ENCODE results near the gene NFKBIE. TPM values are rescaled to one million over a fixed set of nuclear protein-coding genes. Genes with fewer than 3 reads are reported as not detected.
A peak's percentile ranks its signal among the peaks of the same experiment; 100 is the strongest.

Gene NFKBIE
- total RNA-seq, 4 donors from 2014 or later, result 5.1 to 16.9 (median 13.2) TPM

DNA sequence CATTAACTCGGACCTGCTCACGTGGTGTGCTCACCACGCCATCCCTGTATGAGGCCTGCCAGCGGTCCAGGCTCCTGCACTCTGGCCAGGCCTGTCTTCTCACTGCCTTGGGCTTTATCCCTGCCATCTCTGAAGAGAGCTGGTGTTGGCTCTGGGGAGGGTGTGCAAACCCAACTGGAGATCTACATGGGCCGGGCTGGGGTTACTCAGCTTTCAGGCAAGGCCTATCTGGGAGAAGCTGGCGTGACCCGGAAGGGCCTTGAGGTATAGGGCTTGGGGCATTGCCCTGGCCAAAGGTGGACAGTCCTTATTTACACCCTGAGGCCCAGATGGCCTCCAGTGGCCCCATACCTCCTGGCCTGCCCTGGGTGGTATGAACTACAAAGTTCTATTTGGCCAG, 36.9 kb downstream of the NFKBIE start:
- Histone ChIP-seq H3K27ac (no peak overlapping the region), H3K4me3 (replicated peaks in 1 of 3) (no peak overlapping the region)
- intact Hi-C loops (cut with DNase I), result no loop called here

DNA sequence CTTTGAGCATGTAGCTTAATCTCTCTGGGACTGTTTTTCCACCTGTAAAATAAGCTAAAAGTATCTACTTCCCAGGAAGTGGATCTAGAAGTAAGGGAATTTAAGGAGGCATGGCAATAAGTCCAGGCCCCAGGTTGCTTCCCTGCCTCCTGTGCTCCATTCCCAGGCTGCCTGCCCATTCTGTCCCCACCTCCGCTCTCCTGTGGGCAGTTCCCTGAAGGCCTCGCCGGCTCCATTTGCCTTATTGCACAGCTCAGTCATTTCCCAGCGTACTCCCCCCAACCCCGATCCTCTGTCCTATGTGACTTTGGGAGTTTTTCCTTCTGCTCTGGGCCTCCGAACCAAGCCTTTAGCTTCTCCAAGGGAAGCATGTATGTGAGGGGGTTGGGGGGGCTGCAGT, 37.3 kb downstream of the NFKBIE start:
- H3K4me1 ChIP-seq, result peaks cover 17 to 52% of the 10 kb centered on the region in 2 donors

More for the DNA sequence above, 36.9 kb downstream of the NFKBIE start:
- TF ChIP-seq POLR2A (IDR thresholded peaks at IDR 0.05), result no peak
- TF ChIP-seq, protein P1, sequence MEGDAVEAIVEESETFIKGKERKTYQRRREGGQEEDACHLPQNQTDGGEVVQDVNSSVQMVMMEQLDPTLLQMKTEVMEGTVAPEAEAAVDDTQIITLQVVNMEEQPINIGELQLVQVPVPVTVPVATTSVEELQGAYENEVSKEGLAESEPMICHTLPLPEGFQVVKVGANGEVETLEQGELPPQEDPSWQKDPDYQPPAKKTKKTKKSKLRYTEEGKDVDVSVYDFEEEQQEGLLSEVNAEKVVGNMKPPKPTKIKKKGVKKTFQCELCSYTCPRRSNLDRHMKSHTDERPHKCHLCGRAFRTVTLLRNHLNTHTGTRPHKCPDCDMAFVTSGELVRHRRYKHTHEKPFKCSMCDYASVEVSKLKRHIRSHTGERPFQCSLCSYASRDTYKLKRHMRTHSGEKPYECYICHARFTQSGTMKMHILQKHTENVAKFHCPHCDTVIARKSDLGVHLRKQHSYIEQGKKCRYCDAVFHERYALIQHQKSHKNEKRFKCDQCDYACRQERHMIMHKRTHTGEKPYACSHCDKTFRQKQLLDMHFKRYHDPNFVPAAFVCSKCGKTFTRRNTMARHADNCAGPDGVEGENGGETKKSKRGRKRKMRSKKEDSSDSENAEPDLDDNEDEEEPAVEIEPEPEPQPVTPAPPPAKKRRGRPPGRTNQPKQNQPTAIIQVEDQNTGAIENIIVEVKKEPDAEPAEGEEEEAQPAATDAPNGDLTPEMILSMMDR (IDR thresholded peaks at IDR 0.05), result no peak
- H3K27me3 ChIP-seq, result no peaks in the 10 kb centered on the region
- WGBS, 2 donors, result 90 to 96% methylated on average over 4 to 7 of the region's 7 CpGs
- H3K4me1 ChIP-seq, result peaks cover 21 to 54% of the 10 kb centered on the region in 2 donors
- no peaks in the 10 kb centered on the region for H3K9me3 ChIP-seq
- no peak for DNase-seq
- peaks cover 14 to 30% of the 10 kb centered on the region in 2 donors for H3K36me3 ChIP-seq

DNA sequence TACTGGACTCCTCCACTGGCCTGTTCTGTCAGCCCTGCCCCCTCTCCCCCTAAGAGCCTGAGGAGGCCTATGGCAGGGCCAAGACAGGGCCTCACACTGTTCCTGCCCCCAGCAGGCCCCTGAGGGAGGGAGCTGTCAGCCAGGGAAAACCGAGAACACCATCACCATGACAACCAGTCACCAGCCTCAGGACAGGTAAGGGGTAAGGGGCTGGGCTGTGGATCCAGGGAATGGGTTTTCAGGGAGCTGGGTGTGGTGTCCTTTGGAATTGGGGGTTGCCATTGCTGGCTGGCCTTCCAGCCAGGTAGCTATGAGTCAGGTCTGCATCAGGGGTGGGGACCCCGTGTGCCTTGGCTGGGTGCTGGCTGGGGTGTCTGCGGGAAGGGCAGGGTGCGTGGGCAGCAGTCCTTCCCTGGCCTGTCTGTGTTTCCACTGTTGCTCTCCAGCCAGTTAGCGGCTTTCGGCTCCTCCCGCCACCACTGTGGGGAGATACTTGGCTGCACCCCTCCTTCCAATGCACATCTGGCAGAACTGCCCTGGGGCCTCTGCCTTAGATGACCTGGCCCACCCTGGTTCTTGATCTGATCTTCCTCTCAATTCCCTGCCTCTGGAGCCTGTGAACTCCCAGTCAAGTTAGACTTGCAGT, 38.1 kb downstream of the NFKBIE start:
- WGBS, 2 donors, result 79 to 80% methylated on average over 6 to 7 of the region's 7 CpGs
- Histone ChIP-seq H3K27ac (peak overlapping the region in 2 of 3 donors; percentile 31 to 41), H3K36me3 (peaks cover 14 to 24% of the 10 kb centered on the region in 2 donors), H3K4me3 (replicated peaks in 1 of 3) (no peak overlapping the region), H3K9me3 (no peaks in the 10 kb centered on the region), H3K27me3 (no peaks in the 10 kb centered on the region), H3K4me1 (peaks cover 24 to 52% of the 10 kb centered on the region in 2 donors)
- intact Hi-C loops (cut with DNase I), result no loop called here
- DNase-seq, result no peak
- no peak for TF ChIP-seq POLR2A (IDR thresholded peaks at IDR 0.05)
- TF ChIP-seq, protein P1 (IDR thresholded peaks at IDR 0.05), result no peak

More for the DNA sequence above, 37.3 kb downstream of the NFKBIE start:
- Histone ChIP-seq H3K4me3 (replicated peaks in 1 of 3) (no peak overlapping the region), H3K27ac (peak overlapping the region in 1 of 3 donors; percentile 31), H3K36me3 (peaks cover 14 to 29% of the 10 kb centered on the region in 2 donors), H3K27me3 (no peaks in the 10 kb centered on the region), H3K9me3 (no peaks in the 10 kb centered on the region)
- 94% methylated on average over 6 of the region's 6 CpGs for whole genome bisulfite sequencing, 2 donors
- TF ChIP-seq POLR2A (IDR thresholded peaks at IDR 0.05), result no peak
- TF ChIP-seq, protein P1 (IDR thresholded peaks at IDR 0.05), result no peak
- DNase-seq, result no peak
- intact Hi-C loops (cut with DNase I), result no loop called here

DNA sequence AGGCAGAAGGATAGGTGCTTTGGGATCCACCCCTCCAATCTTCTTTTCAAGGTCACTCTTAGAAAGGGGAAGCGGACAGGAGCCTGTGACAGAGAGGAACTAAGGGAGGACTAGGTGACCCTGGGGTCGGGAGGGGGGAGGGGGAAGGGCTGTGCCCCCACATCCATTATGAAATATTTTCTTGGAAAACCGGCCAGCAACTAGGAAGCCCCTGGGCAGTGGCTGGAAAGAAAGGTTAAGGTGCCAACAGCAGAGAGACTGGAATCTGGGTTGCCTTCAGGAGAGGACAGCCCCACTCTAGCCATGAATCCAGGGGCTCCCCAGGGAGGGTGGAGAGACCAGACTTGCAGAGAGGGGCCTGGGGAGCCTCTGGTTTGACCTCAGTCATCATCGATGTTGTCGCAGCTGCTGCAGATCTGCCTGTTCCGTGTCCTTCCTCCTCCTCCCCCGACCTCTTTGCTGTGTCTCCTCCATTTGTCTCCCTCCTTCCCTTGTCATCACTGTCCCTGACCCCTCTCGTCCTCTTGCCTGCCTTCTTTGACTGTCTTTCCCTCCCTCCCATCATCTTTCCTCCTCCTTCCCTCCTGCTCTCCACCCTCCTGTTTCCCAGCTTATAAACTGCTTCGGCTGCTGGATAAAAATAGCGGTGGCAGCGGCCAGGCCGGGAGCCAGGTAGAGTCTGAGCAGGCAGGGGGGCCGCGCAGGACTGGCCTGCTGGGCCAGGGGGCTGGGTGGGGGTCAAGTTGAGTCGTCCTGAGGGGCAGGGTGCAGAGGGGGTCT, 38.8 kb downstream of the NFKBIE start:
- 60 to 63% methylated on average over 15 of the region's 15 CpGs for WGBS, 2 donors
- Histone ChIP-seq H3K9me3 (no peaks in the 10 kb centered on the region), H3K27me3 (no peaks in the 10 kb centered on the region), H3K4me1 (peaks cover 31 to 60% of the 10 kb centered on the region in 2 donors), H3K36me3 (peaks cover 13 to 17% of the 10 kb centered on the region in 2 donors), H3K4me3 (replicated peaks in 1 of 3) (no peak overlapping the region), H3K27ac (peak overlapping the region in 2 of 3 donors; percentile 31 to 41)
- TF ChIP-seq, protein P1 (IDR thresholded peaks at IDR 0.05), result no peak
- no peak for TF ChIP-seq POLR2A (IDR thresholded peaks at IDR 0.05)
- no peak for DNase-seq
- intact Hi-C loops (cut with DNase I), result no loop called here

Data from thyroid gland (tissue), 4 donors.